ENCODE data around the gene ADGRV1. TPM values are rescaled to one million over a fixed set of nuclear protein-coding genes. Genes with fewer than 3 reads are reported as not detected.

Gene ADGRV1
- total and polyA plus RNA-seq, 8 donors: 12.5 to 36.4 (median 16.9) TPM

- H3K36me3 ChIP-seq: peaks cover 0 to 59% of the 10 kb centered on the region in 2 donors
These were observed 39.9 kb upstream of the ADGRV1 start for GRCh38 chr5:90518661-90519060.

GRCh38 chr5:90519081-90519480 lies 39.5 kb upstream of the ADGRV1 start:
- Histone ChIP-seq H3K4me1 (no peaks in the 10 kb centered on the region), H3K27me3 (no peaks in the 10 kb centered on the region), H3K9me3 (no peaks in the 10 kb centered on the region), H3K4me3 (no peak overlapping the region), H3K36me3 (peaks cover 0 to 62% of the 10 kb centered on the region in 2 donors), H3K27ac (no peak overlapping the region)
- ATAC-seq: no peak
- no peak for TF ChIP-seq CTCF (IDR thresholded peaks at IDR 0.05)
- intact Hi-C loops (cut with DNase I): no loop called here
- no peak for DNase-seq

More at GRCh38 chr5:90518661-90519060, 39.9 kb upstream of the ADGRV1 start:
- ATAC-seq: no peak
- TF ChIP-seq CTCF (IDR thresholded peaks at IDR 0.05): no peak
- intact Hi-C loops (cut with DNase I): no loop called here
- Histone ChIP-seq H3K9me3 (no peaks in the 10 kb centered on the region), H3K4me1 (no peaks in the 10 kb centered on the region), H3K4me3 (no peak overlapping the region), H3K27me3 (no peaks in the 10 kb centered on the region), H3K27ac (no peak overlapping the region)
- no peak for DNase-seq

- DNase-seq (peak in 2 of 4 donors; percentile 40 to 41), ATAC-seq (peak; percentile 2)
- intact Hi-C loops (cut with DNase I): no loop called here
- Histone ChIP-seq H3K27me3 (peaks cover 0 to 4% of the 10 kb centered on the region in 2 donors), H3K27ac (peak overlapping the region; percentile 87 to 93), H3K36me3 (peaks cover 0 to 16% of the 10 kb centered on the region in 2 donors), H3K4me3 (peak overlapping the region; percentile 85 to 87), H3K4me1 (peaks cover 8 to 46% of the 10 kb centered on the region in 2 donors), H3K9me3 (no peaks in the 10 kb centered on the region)
- TF ChIP-seq CTCF (IDR thresholded peaks at IDR 0.05): no peak
These were observed 29.9 kb upstream of the ADGRV1 start for GRCh38 chr5:90528601-90529193.

- H3K27me3 ChIP-seq: peaks cover 0 to 4% of the 10 kb centered on the region in 2 donors
- intact Hi-C loops (cut with DNase I): no loop called here
These were observed 29.2 kb upstream of the ADGRV1 start, which contains the start of gene LYSMD3 for GRCh38 chr5:90529194-90529938. Gene LYSMD3 (minus strand): TSS chr5:90529584. CDS start chr5:90525289, 4,295 bp downstream.

More at GRCh38 chr5:90529194-90529938, 29.2 kb upstream of the ADGRV1 start, which contains the start of gene LYSMD3:
- H3K4me1 ChIP-seq: peaks cover 8 to 44% of the 10 kb centered on the region in 2 donors
- peak within 1 kb of the TSS; percentile 87 to 93 for H3K27ac ChIP-seq
- no peak for TF ChIP-seq CTCF (IDR thresholded peaks at IDR 0.05)
- DNase-seq (peak; percentile 96 to 100 (median 99)), ATAC-seq (peak; percentile 99)
- no peaks in the 10 kb centered on the region for H3K9me3 ChIP-seq
- peak within 1 kb of the TSS; percentile 85 to 87 for H3K4me3 ChIP-seq
- peaks cover 0 to 11% of the 10 kb centered on the region in 2 donors for H3K36me3 ChIP-seq
